HG03460 (cell line): ENCODE results near the gene PALD1.

Experiments used
- ATAC-seq: cut with Tn5 transposase; IDR thresholded peaks from one replicate; pipeline ENCODE4 v1.9.1; 2021; ENCODE audit not compliant: unreplicated experiment

The PALD1 gene

GRCh38 chr10:70504521-70505358 is 26.2 kb downstream of the PALD1 start:
- no peak for ATAC-seq

GRCh38 chr10:70505908-70506307 is 27.3 kb downstream of the PALD1 start:
- no peak for ATAC-seq

- ATAC-seq: no peak
Measured at GRCh38 chr10:70507966-70508365, 29.4 kb downstream of the PALD1 start.

- no peak for ATAC-seq
Measured at GRCh38 chr10:70508912-70509756, 30.6 kb downstream of the PALD1 start.

GRCh38 chr10:70509757-70510147 is 31.2 kb downstream of the PALD1 start:
- no peak for ATAC-seq

- ATAC-seq: no peak
Measured at GRCh38 chr10:70510453-70510852, 31.9 kb downstream of the PALD1 start.

GRCh38 chr10:70510904-70511303 is 32.3 kb downstream of the PALD1 start:
- no peak for ATAC-seq

GRCh38 chr10:70512149-70512639 is 33.6 kb downstream of the PALD1 start:
- ATAC-seq: no peak

- peak; percentile 94 for ATAC-seq
Measured at GRCh38 chr10:70513848-70514309, 35.3 kb downstream of the PALD1 start.

- ATAC-seq: no peak
Measured at GRCh38 chr10:70514591-70514990, 36.0 kb downstream of the PALD1 start.

GRCh38 chr10:70515035-70515667 is 36.6 kb downstream of the PALD1 start:
- no peak for ATAC-seq

GRCh38 chr10:70518695-70519094 is 40.1 kb downstream of the PALD1 start:
- ATAC-seq: no peak

GRCh38 chr10:70523057-70523456 is 44.5 kb downstream of the PALD1 start:
- ATAC-seq: no peak

- ATAC-seq: no peak
Measured at GRCh38 chr10:70523549-70523948, 45.0 kb downstream of the PALD1 start.

- no peak for ATAC-seq
Measured at GRCh38 chr10:70528314-70528713, 49.7 kb downstream of the PALD1 start.

- no peak for ATAC-seq
Measured at GRCh38 chr10:70528741-70529362, 50.3 kb downstream of the PALD1 start.

- ATAC-seq: no peak
Measured at GRCh38 chr10:70529848-70530247, 51.3 kb downstream of the PALD1 start.

- ATAC-seq: no peak
Measured at GRCh38 chr10:70530315-70530714, 51.7 kb downstream of the PALD1 start.

- no peak for ATAC-seq
Measured at GRCh38 chr10:70532554-70533188, 54.1 kb downstream of the PALD1 start.

- ATAC-seq: no peak
Measured at GRCh38 chr10:70533189-70533558, 54.6 kb downstream of the PALD1 start.
